HepG2 (cell line): ENCODE data around the gene VPS11. TPM values are rescaled to one million over a fixed set of nuclear protein-coding genes. Genes with fewer than 3 reads are reported as not detected.

Experiments used
- AGO2 ChIP-seq: fragments of 200-400 bp; formaldehyde crosslinking; optimal IDR thresholded peaks from 2 replicates; pipeline ENCODE3; 2017; ENCODE audit warnings: mild to moderate bottlenecking, low read depth, low read length, moderate library complexity
- GTF2F1 ChIP-seq: fragments of 150-350 bp; IDR thresholded peaks from 2 replicates; pipeline ENCODE4 v1.6.1; 2014; ENCODE audit warnings: low read length
- HOXA3 ChIP-seq: sonication (generic); formaldehyde crosslinking; IDR thresholded peaks from 2 replicates; pipeline ENCODE4 v1.5.0; 2020; ENCODE audit warnings: missing genetic modification reagents
- KDM6A ChIP-seq: IDR thresholded peaks from 2 replicates; pipeline ENCODE4 v1.6.1; 2016; ENCODE audit warnings: low read depth
- RFX3 ChIP-seq: IDR thresholded peaks from 2 replicates; pipeline ENCODE4 v1.6.1; 2016; ENCODE audit warnings: missing biosample characterization, missing genetic modification reagents
- TCF7L2 ChIP-seq: IDR thresholded peaks from 2 replicates; pipeline ENCODE4 v1.6.1; 2011; ENCODE audit warnings: mild to moderate bottlenecking, low read depth, low read length, moderate library complexity
- ZBTB38 ChIP-seq: sonication (generic); formaldehyde crosslinking; IDR thresholded peaks from 2 replicates; pipeline ENCODE4 v1.5.1; 2020; ENCODE audit warnings: mild to moderate bottlenecking, missing genetic modification reagents
- ZFP41 ChIP-seq: sonication (generic); formaldehyde crosslinking; IDR thresholded peaks from 2 replicates; pipeline ENCODE4 v1.4.0; 2020; ENCODE audit warnings: mild to moderate bottlenecking, missing genetic modification reagents, borderline replicate concordance
- ZFP91 ChIP-seq: sonication (generic); formaldehyde crosslinking; IDR thresholded peaks from 2 replicates; pipeline ENCODE4 v1.9.0; 2022; ENCODE audit warnings: missing genetic modification reagents, mild to moderate bottlenecking, borderline replicate concordance
- ZNF20 ChIP-seq: sonication (generic); formaldehyde crosslinking; IDR thresholded peaks from 2 replicates; pipeline ENCODE4 v1.4.0; 2020; ENCODE audit warnings: mild to moderate bottlenecking, moderate library complexity, missing genetic modification reagents
- ZSCAN12 ChIP-seq: sonication (generic); formaldehyde crosslinking; IDR thresholded peaks from 2 replicates; pipeline ENCODE4 v1.9.0; 2021; ENCODE audit warnings: mild to moderate bottlenecking, missing genetic modification reagents
- polyA plus RNA-seq, 8 experiments: library from polyadenylated mRNA; depleted of rRNA in 3 of 8; stranded (reverse) in 7 of 8; unstranded in 1 of 8; fragments of >200 nt; fragmentation: Illumina TruSeq in 4 of 8; extraction: Trizol in 4 of 8; gene quantifications; 2 replicates each; pipeline versions ENCODE4 v1.2.1 to v1.2.3, GENCODE V29; 2011 to 2016; ENCODE audit warnings: low read depth in 4 of 8, missing spikeins in 1 of 8, mixed read lengths in 1 of 8; ENCODE audit not compliant: insufficient read depth in 1 of 8
- total RNA-seq, 5 experiments: library from RNA; depleted of rRNA; stranded (reverse); fragments of >200 nt; fragmentation: Illumina TruSeq; extraction: Trizol; gene quantifications; 2 replicates each; pipeline ENCODE4 v1.2.3, GENCODE V29; 2016; ENCODE audit warnings: low read depth in 1 of 5
- TF ChIP-seq, protein P1 (sequence below): sonication (generic); formaldehyde crosslinking; IDR thresholded peaks from 2 replicates; pipeline ENCODE4 v1.5.0; 2020; ENCODE audit warnings: mild to moderate bottlenecking, missing genetic modification reagents, borderline replicate concordance
- TF ChIP-seq, protein P2 (sequence below): sonication (generic); formaldehyde crosslinking; IDR thresholded peaks from 2 replicates; pipeline ENCODE4 v1.5.0; 2020; ENCODE audit warnings: mild to moderate bottlenecking, missing genetic modification reagents, borderline replicate concordance

The VPS11 gene
- total and polyA plus RNA-seq, 2 of the 13 experiments (the other 11 are each of a cell fraction or from before 2014, with no cell fraction given): 13.7 to 21.6 TPM

GRCh38 chr11:119121008-119121810 is 53.6 kb downstream of the VPS11 start, which contains the start of gene HINFP (continued):
- TF ChIP-seq ZSCAN12 (CRISPR knock-in tag) (peak; percentile 53; the same call in 1 of the 2 replicates), AGO2 (no peak), ZNF20 (no peak), ZFP41 (CRISPR knock-in tag) (no peak), KDM6A (CRISPR knock-in tag) (no peak), ZFP91 (CRISPR knock-in tag) (peak; percentile 89), RFX3 (peak; percentile 50; the same call in 1 of the 2 replicates), GTF2F1 (no peak), HOXA3 (CRISPR knock-in tag) (peak; percentile 56), TCF7L2 (no peak), ZBTB38 (peak; percentile 74; the same call in 1 of the 2 replicates)
- TF ChIP-seq, protein P1, sequence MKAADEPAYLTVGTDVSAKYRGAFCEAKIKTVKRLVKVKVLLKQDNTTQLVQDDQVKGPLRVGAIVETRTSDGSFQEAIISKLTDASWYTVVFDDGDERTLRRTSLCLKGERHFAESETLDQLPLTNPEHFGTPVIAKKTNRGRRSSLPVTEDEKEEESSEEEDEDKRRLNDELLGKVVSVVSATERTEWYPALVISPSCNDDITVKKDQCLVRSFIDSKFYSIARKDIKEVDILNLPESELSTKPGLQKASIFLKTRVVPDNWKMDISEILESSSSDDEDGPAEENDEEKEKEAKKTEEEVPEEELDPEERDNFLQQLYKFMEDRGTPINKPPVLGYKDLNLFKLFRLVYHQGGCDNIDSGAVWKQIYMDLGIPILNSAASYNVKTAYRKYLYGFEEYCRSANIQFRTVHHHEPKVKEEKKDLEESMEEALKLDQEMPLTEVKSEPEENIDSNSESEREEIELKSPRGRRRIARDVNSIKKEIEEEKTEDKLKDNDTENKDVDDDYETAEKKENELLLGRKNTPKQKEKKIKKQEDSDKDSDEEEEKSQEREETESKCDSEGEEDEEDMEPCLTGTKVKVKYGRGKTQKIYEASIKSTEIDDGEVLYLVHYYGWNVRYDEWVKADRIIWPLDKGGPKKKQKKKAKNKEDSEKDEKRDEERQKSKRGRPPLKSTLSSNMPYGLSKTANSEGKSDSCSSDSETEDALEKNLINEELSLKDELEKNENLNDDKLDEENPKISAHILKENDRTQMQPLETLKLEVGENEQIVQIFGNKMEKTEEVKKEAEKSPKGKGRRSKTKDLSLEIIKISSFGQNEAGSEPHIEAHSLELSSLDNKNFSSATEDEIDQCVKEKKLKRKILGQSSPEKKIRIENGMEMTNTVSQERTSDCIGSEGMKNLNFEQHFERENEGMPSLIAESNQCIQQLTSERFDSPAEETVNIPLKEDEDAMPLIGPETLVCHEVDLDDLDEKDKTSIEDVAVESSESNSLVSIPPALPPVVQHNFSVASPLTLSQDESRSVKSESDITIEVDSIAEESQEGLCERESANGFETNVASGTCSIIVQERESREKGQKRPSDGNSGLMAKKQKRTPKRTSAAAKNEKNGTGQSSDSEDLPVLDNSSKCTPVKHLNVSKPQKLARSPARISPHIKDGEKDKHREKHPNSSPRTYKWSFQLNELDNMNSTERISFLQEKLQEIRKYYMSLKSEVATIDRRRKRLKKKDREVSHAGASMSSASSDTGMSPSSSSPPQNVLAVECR: peak; percentile 90
- TF ChIP-seq, protein P2, sequence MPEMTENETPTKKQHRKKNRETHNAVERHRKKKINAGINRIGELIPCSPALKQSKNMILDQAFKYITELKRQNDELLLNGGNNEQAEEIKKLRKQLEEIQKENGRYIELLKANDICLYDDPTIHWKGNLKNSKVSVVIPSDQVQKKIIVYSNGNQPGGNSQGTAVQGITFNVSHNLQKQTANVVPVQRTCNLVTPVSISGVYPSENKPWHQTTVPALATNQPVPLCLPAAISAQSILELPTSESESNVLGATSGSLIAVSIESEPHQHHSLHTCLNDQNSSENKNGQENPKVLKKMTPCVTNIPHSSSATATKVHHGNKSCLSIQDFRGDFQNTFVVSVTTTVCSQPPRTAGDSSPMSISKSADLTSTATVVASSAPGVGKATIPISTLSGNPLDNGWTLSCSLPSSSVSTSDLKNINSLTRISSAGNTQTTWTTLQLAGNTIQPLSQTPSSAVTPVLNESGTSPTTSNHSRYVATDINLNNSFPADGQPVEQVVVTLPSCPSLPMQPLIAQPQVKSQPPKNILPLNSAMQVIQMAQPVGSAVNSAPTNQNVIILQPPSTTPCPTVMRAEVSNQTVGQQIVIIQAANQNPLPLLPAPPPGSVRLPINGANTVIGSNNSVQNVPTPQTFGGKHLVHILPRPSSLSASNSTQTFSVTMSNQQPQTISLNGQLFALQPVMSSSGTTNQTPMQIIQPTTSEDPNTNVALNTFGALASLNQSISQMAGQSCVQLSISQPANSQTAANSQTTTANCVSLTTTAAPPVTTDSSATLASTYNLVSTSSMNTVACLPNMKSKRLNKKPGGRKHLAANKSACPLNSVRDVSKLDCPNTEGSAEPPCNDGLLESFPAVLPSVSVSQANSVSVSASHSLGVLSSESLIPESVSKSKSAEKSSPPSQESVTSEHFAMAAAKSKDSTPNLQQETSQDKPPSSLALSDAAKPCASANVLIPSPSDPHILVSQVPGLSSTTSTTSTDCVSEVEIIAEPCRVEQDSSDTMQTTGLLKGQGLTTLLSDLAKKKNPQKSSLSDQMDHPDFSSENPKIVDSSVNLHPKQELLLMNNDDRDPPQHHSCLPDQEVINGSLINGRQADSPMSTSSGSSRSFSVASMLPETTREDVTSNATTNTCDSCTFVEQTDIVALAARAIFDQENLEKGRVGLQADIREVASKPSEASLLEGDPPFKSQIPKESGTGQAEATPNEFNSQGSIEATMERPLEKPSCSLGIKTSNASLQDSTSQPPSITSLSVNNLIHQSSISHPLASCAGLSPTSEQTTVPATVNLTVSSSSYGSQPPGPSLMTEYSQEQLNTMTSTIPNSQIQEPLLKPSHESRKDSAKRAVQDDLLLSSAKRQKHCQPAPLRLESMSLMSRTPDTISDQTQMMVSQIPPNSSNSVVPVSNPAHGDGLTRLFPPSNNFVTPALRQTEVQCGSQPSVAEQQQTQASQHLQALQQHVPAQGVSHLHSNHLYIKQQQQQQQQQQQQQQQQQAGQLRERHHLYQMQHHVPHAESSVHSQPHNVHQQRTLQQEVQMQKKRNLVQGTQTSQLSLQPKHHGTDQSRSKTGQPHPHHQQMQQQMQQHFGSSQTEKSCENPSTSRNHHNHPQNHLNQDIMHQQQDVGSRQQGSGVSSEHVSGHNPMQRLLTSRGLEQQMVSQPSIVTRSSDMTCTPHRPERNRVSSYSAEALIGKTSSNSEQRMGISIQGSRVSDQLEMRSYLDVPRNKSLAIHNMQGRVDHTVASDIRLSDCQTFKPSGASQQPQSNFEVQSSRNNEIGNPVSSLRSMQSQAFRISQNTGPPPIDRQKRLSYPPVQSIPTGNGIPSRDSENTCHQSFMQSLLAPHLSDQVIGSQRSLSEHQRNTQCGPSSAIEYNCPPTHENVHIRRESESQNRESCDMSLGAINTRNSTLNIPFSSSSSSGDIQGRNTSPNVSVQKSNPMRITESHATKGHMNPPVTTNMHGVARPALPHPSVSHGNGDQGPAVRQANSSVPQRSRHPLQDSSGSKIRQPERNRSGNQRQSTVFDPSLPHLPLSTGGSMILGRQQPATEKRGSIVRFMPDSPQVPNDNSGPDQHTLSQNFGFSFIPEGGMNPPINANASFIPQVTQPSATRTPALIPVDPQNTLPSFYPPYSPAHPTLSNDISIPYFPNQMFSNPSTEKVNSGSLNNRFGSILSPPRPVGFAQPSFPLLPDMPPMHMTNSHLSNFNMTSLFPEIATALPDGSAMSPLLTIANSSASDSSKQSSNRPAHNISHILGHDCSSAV (CRISPR knock-in tag): no peak
